B cell (primary cell): ENCODE measurements around the gene TMPRSS9. TPM values are rescaled to one million over a fixed set of nuclear protein-coding genes. Genes with fewer than 3 reads are reported as not detected.

Source experiments
- ATAC-seq: fragments of 200-7000 bp; cut with Tn5 transposase; one replicate; pipeline ENCODE4 v1.10.0; 2021; ENCODE audit warnings: low read depth, mild to moderate bottlenecking, moderate number of reproducible peaks, moderate library complexity
- CTCF ChIA-PET: fragments of 350-600 bp; sonication (Branson Sonifier 250); formaldehyde crosslinking; loops from one replicate; lab custom pipeline; 2021; ENCODE audit warnings: antibody characterized with exemption, inconsistent platforms; lab: Charles Lee
- POLR2A ChIA-PET: fragments of 350-600 bp; sonication (Branson Sonifier 250); formaldehyde crosslinking; loops from one replicate; lab custom pipeline; 2021; ENCODE audit warnings: antibody characterized with exemption; lab: Charles Lee
- DNase-seq: peaks from one replicate; pipeline ENCODE4 v3.0.0; 2013
- H2AFZ ChIP-seq: 2 replicates; pipeline ENCODE4 v1.6.1; 2012; ENCODE audit warnings: mild to moderate bottlenecking, low read depth, low read length; ENCODE audit not compliant: insufficient read depth, poor library complexity, severe bottlenecking
- H3K27ac ChIP-seq, 2 donors: 1 replicate in 1 of 2; 2 replicates in 1 of 2; pipeline ENCODE4 v1.5.1; 2012 to 2013; ENCODE audit warnings: low read length in 2 of 2, mild to moderate bottlenecking in 2 of 2, moderate library complexity in 1 of 2
- H3K27me3 ChIP-seq, 4 experiments: fragments of 200-600 bp in 1 of 4; sonication (generic) in 1 of 4; replicated peaks in 1 of 4; 1 replicate in 2 of 4; 2 replicates in 2 of 4; pipeline versions ENCODE4 v1.6.1 to v1.7.0; 2013 to 2016; ENCODE audit warnings: low read length in 3 of 4, mild to moderate bottlenecking in 2 of 4, mixed read lengths in 1 of 4, moderate library complexity in 1 of 4; ENCODE audit not compliant: insufficient read depth in 4 of 4, control insufficient read depth in 3 of 4; ENCODE audit errors: control extremely low read depth in 1 of 4
- H3K36me3 ChIP-seq, 2 experiments: replicated peaks in 1 of 2; 1 replicate in 1 of 2; 2 replicates in 1 of 2; pipeline versions ENCODE4 v1.6.1 to v1.7.1; 2013; ENCODE audit warnings: low read length in 1 of 2; ENCODE audit not compliant: insufficient read depth in 2 of 2, control insufficient read depth in 1 of 2; ENCODE audit errors: control extremely low read depth in 1 of 2, extremely low read depth in 1 of 2
- H3K4me1 ChIP-seq, 2 donors: fragments of 200-600 bp in 1 of 2; sonication (generic) in 1 of 2; 1 replicate in 1 of 2; 2 replicates in 1 of 2; pipeline versions ENCODE4 v1.5.1 to v1.6.1; 2013 to 2017; ENCODE audit warnings: low read length in 2 of 2; ENCODE audit not compliant: control insufficient read depth in 2 of 2, insufficient read depth in 2 of 2
- H3K4me2 ChIP-seq: replicated peaks from 2 replicates; pipeline ENCODE3; 2012; ENCODE audit warnings: mild to moderate bottlenecking, low read depth, low read length; ENCODE audit not compliant: poor library complexity, severe bottlenecking
- H3K4me3 ChIP-seq, 5 experiments: fragments of 200-600 bp in 1 of 5; sonication (generic) in 1 of 5; 1 replicate in 3 of 5; 2 replicates in 2 of 5; pipeline versions ENCODE4 v1.5.1 to v1.7.0; 2011 to 2016; ENCODE audit warnings: low read length in 4 of 5, mild to moderate bottlenecking in 4 of 5, low read depth in 2 of 5, control low read depth in 1 of 5, moderate library complexity in 1 of 5; ENCODE audit not compliant: insufficient read depth in 1 of 5; ENCODE audit errors: control extremely low read depth in 1 of 5, extremely low read depth in 1 of 5
- H3K79me2 ChIP-seq: fragments of 200-600 bp; sonication (generic); one replicate; pipeline ENCODE4 v1.6.0; 2016; ENCODE audit warnings: low read length; ENCODE audit not compliant: control insufficient read depth, insufficient read depth
- H3K9ac ChIP-seq: fragments of 200-600 bp; sonication (generic); 2 replicates; pipeline ENCODE4 v1.6.1; 2017; ENCODE audit warnings: mild to moderate bottlenecking, low read length, moderate library complexity
- H3K9me3 ChIP-seq, 3 donors: one replicate each; pipeline versions ENCODE4 v1.6.1 to v1.7.1; 2013; ENCODE audit warnings: low read length in 2 of 3; ENCODE audit not compliant: control insufficient read depth in 2 of 3, insufficient read depth in 1 of 3; ENCODE audit errors: control extremely low read depth in 1 of 3
- H4K20me1 ChIP-seq: 2 replicates; pipeline ENCODE4 v1.6.0; 2012; ENCODE audit warnings: mild to moderate bottlenecking, low read length; ENCODE audit not compliant: insufficient read depth, control insufficient read depth, poor library complexity, severe bottlenecking
- H3K27ac Mint-ChIP-seq: one replicate; pipeline ENCODE4 v1.8.0; 2021; ENCODE audit warnings: mixed read lengths
- H3K27me3 Mint-ChIP-seq: one replicate; pipeline ENCODE4 v1.8.0; 2021; ENCODE audit warnings: mixed read lengths
- H3K4me1 Mint-ChIP-seq: one replicate; pipeline ENCODE4 v1.8.0; 2021; ENCODE audit warnings: mixed read lengths
- H3K4me3 Mint-ChIP-seq: one replicate; pipeline ENCODE4 v1.8.0; 2021; ENCODE audit warnings: mixed read lengths
- H3K9me3 Mint-ChIP-seq: one replicate; pipeline ENCODE4 v1.8.0; 2022; ENCODE audit warnings: mixed read lengths; ENCODE audit not compliant: insufficient read depth
- EZH2 ChIP-seq: IDR thresholded peaks from 2 replicates; pipeline ENCODE4 v1.6.1; 2012; ENCODE audit warnings: borderline replicate concordance, low read depth, mild to moderate bottlenecking, moderate library complexity, low read length; ENCODE audit not compliant: insufficient read depth, poor library complexity, severe bottlenecking
- WGBS: methylation state at CpG from one replicate; pipeline ENCODE4 v1.1.5; 2013; ENCODE audit warnings: missing lambda C conversion rate; ENCODE audit not compliant: insufficient coverage; 5-methylcytosine and 5-hydroxymethylcytosine counted together
- intact Hi-C: fragments of 100-400 bp; cut with micrococcal nuclease; formaldehyde crosslinking; loops from one replicate; pipeline ENCODE4 v1.10.0; 2022
- polyA plus RNA-seq: library from polyadenylated mRNA; depleted of rRNA; stranded (reverse); fragments of >200 nt; gene quantifications from 2 replicates; pipeline ENCODE4 v1.2.3, GENCODE V29; 2012
- total RNA-seq, 2 donors: library from RNA; stranded (reverse); fragments of 120-200 nt in 1 of 2; gene quantifications; 1 replicate in 1 of 2; 2 replicates in 1 of 2; pipeline versions ENCODE4 v1.2.3 to v1.2.4, GENCODE V29; 2013 to 2022
- TF ChIP-seq, protein P1 (sequence below): fragments of 200-600 bp; IDR thresholded peaks from one replicate; pipeline ENCODE4 v1.8.0; 2022; ENCODE audit warnings: antibody characterized with exemption, mild to moderate bottlenecking

Gene TMPRSS9
- total and polyA plus RNA-seq, 2 donors (not counting 1 experiment from before 2014, with no cell fraction given) = not detected

DNA sequence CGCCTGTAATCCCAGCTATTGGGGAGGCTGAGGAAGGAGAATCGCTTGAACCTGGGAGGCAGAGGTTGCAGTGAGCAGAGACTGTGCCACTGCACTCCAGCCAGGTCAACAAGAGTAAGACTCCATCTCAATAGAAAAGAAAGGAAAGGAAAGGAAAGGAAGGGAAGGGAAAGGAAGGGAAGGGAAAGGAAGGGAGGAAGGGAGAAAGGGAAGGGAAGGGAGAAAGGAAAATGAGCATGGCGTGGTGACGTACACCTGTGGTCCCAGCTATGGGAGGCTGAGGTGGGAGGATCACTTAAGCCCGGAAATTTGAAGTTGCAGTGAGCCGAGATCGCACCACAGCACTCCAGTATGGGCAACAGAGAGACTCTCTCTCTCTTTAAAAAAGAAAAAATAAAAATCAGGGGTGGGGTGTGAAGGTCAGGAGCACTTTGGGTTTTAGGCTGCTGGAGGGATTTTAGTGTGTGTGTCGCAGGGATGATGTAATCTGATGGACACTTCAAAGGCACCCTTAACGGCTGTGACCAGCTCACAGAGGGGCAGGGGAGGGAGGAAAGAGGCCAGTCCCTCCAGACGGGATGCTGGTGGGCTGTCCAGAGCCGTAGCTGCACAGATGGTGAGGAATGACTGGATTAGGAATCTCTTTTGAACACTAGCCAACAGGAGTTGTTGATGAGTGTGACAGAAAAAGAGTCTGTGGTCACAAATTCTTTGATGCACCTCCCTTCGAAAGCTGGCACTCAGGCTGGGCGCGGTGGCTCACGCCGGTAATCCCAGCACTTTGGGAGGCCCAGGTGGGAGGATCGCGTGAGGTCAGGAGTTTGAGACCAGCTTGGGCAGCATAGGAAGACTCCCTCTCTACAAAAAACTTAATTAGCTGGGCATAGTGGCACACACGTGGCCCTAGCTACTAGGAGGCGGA, 27.6 kb downstream of the TMPRSS9 start:
- peaks cover 9 to 19% of the 10 kb centered on the region in 2 donors for H3K4me1 ChIP-seq
- peaks cover 0 to 5% (median 0%) of the 10 kb centered on the region in 4 experiments for H3K27me3 ChIP-seq
- H3K4me3 Mint-ChIP-seq = no peak overlapping the region
- H3K27ac Mint-ChIP-seq = no peak overlapping the region
- H4K20me1 ChIP-seq = no peaks in the 10 kb centered on the region
- peaks cover 17% of the 10 kb centered on the region for H3K4me1 Mint-ChIP-seq
- H3K4me2 ChIP-seq = no peak overlapping the region
- H3K4me3 ChIP-seq = no peak overlapping the region
- H3K9me3 ChIP-seq = peaks cover 0 to 5% (median 0%) of the 10 kb centered on the region in 3 donors
- no peaks in the 10 kb centered on the region for H3K79me2 ChIP-seq
- ChIA-PET POLR2A (interaction anchor here (0.6 kb wide), 1 partner anchor 457 kb away, joined by 7 read pairs; no protein-coding TSS in a partner anchor), CTCF (no interaction called here)
- no peak for TF ChIP-seq EZH2
- TF ChIP-seq, protein P1, sequence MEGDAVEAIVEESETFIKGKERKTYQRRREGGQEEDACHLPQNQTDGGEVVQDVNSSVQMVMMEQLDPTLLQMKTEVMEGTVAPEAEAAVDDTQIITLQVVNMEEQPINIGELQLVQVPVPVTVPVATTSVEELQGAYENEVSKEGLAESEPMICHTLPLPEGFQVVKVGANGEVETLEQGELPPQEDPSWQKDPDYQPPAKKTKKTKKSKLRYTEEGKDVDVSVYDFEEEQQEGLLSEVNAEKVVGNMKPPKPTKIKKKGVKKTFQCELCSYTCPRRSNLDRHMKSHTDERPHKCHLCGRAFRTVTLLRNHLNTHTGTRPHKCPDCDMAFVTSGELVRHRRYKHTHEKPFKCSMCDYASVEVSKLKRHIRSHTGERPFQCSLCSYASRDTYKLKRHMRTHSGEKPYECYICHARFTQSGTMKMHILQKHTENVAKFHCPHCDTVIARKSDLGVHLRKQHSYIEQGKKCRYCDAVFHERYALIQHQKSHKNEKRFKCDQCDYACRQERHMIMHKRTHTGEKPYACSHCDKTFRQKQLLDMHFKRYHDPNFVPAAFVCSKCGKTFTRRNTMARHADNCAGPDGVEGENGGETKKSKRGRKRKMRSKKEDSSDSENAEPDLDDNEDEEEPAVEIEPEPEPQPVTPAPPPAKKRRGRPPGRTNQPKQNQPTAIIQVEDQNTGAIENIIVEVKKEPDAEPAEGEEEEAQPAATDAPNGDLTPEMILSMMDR = no peak
- H3K27ac ChIP-seq = no peak overlapping the region
- H3K9me3 Mint-ChIP-seq = peaks cover under 1% of the 10 kb centered on the region
- no peaks in the 10 kb centered on the region for H3K36me3 ChIP-seq
- no peak for ATAC-seq
- no peak for DNase-seq
- 87% methylated on average over 14 of the region's 20 CpGs for WGBS
- no peak overlapping the region for H2AFZ ChIP-seq
- no peak overlapping the region for H3K9ac ChIP-seq
- H3K27me3 Mint-ChIP-seq = no peaks in the 10 kb centered on the region
- intact Hi-C loops = no loop called here

DNA sequence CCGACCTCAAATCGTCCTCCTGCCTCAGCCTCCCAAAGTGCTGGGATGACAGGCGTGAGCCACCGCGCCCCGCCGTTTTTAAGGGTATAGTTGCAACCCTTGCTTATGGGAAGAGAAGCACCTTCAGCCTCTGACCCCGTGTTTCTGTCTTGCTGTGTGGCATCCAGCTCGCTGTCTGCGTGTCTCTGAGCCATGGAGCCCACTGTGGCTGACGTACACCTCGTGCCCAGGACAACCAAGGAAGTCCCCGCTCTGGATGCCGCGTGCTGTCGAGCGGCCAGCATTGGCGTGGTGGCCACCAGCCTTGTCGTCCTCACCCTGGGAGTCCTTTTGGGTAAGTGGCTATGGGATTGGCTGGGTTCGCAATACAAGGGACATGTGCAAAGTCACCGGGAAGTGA, 29.5 kb downstream of the TMPRSS9 start:
- no peak overlapping the region for H3K4me3 ChIP-seq
- H2AFZ ChIP-seq = no peak overlapping the region
- H3K4me2 ChIP-seq = no peak overlapping the region
- POLR2A ChIA-PET = interaction anchor here (0.7 kb wide), 1 partner anchor 163 kb away, joined by 3 read pairs; no protein-coding TSS in a partner anchor
- TF ChIP-seq, protein P1 = no peak
- no peak for TF ChIP-seq EZH2
- H4K20me1 ChIP-seq = no peaks in the 10 kb centered on the region
- Mint-ChIP-seq H3K27me3 (no peaks in the 10 kb centered on the region), H3K4me1 (peaks cover 26% of the 10 kb centered on the region), H3K9me3 (no peaks in the 10 kb centered on the region), H3K27ac (peak overlapping the region; percentile 27), H3K4me3 (no peak overlapping the region)
- intact Hi-C loops = no loop called here
- DNase-seq = no peak
- ATAC-seq = no peak
- H3K36me3 ChIP-seq = no peaks in the 10 kb centered on the region
- H3K9me3 ChIP-seq = peaks cover 0 to 5% (median 0%) of the 10 kb centered on the region in 3 donors
- WGBS = 88% methylated on average over 21 of the region's 21 CpGs
- H3K79me2 ChIP-seq = no peaks in the 10 kb centered on the region
- H3K27ac ChIP-seq = no peak overlapping the region
- H3K27me3 ChIP-seq = no peaks in the 10 kb centered on the region
- no peak overlapping the region for H3K9ac ChIP-seq
- H3K4me1 ChIP-seq = peaks cover 12 to 27% of the 10 kb centered on the region in 2 donors
- CTCF ChIA-PET = interaction anchor here (0.9 to 2.1 kb wide), 7 partner anchors 9 to 150 kb away, joined by 3 to 7 read pairs (median 5); partner anchors contain the start of gene LMNB2
